Stomach smooth muscle (tissue), 2 donors: ENCODE data around the gene ERG28.
"Not testable (repeated sequence)": the region's sequence is repeated elsewhere in the genome, so short reads cannot be mapped to it uniquely, and the experiment has no call there.

Source experiments
- H3K27ac ChIP-seq: one replicate; pipeline ENCODE4 v1.7.0; 2013; ENCODE audit warnings: mild to moderate bottlenecking, low read length, inconsistent platforms
- H3K27me3 ChIP-seq, 2 donors: one replicate each; pipeline ENCODE4 v1.7.0; 2013; ENCODE audit warnings: low read length in 2 of 2; ENCODE audit not compliant: insufficient read depth in 2 of 2, control insufficient read depth in 1 of 2
- H3K36me3 ChIP-seq, 2 donors: one replicate each; pipeline ENCODE4 v1.7.0; 2013; ENCODE audit warnings: low read length in 2 of 2; ENCODE audit not compliant: control insufficient read depth in 2 of 2, insufficient read depth in 2 of 2
- H3K4me1 ChIP-seq: one replicate; pipeline ENCODE4 v1.7.0; 2013; ENCODE audit warnings: low read length; ENCODE audit not compliant: control insufficient read depth, insufficient read depth
- H3K4me3 ChIP-seq, 2 donors: one replicate each; pipeline ENCODE4 v1.7.0; 2013; ENCODE audit warnings: low read length in 2 of 2
- H3K9ac ChIP-seq, 2 donors: one replicate each; pipeline ENCODE4 v1.7.0; 2013; ENCODE audit warnings: low read length in 2 of 2, mild to moderate bottlenecking in 1 of 2
- H3K9me3 ChIP-seq, 2 donors: one replicate each; pipeline ENCODE4 v1.7.0; 2013; ENCODE audit warnings: low read length in 2 of 2; ENCODE audit not compliant: control insufficient read depth in 2 of 2
- donor health status: healthy.
- donor health status: Pancreatic carcinoma.

Gene ERG28

DNA sequence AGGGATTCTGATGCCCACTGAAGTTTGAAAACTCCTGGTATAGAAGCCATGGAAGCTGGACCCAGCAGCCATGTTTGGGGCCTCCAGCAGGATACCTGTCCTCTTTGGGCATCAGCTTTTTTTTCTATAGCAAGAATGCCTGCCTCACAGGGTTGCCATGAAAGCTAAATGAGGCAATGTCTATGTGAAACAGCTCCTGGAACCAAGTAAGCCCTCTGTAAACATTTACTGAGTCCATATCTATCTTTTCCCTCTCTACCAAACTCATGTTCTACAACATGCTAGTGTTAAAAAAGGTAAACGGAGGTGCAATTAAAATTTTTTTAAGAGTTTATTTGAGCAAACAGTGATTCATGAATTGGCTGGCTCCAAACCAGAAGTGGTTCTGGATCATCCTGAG lies 53.6 kb downstream of the ERG28 start:
- H3K9me3 ChIP-seq, result no peaks in the 10 kb centered on the region
- no peaks in the 10 kb centered on the region for H3K4me1 ChIP-seq
- no peak overlapping the region for H3K27ac ChIP-seq
- no peaks in the 10 kb centered on the region for H3K27me3 ChIP-seq
- no peaks in the 10 kb centered on the region for H3K36me3 ChIP-seq
- no peak overlapping the region for H3K4me3 ChIP-seq
- no peak overlapping the region for H3K9ac ChIP-seq

DNA sequence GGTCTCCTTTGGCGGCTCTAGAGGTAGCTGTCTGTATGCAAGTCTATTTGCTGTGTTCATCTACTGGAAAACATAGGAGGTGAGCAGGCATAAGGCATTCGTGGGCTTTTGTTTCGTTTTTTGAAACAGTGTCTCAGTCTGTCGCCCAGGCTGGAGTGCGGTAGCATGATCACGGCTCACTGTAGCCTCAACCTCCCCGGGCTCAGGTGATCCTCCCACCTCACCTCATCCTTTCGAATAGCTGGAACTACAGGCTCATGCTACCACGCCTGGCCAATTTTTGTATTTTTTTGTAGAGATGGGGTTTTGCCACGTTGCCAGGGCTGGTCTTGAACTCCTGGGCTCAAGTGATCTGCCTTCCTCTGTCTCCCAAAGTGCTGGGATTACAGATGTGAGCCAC lies 54.8 kb downstream of the ERG28 start:
- no peak overlapping the region for H3K9ac ChIP-seq
- H3K27ac ChIP-seq, result no peak overlapping the region
- H3K36me3 ChIP-seq, result no peaks in the 10 kb centered on the region
- H3K9me3 ChIP-seq, result no peaks in the 10 kb centered on the region
- no peaks in the 10 kb centered on the region for H3K4me1 ChIP-seq
- H3K27me3 ChIP-seq, result no peaks in the 10 kb centered on the region
- H3K4me3 ChIP-seq, result no peak overlapping the region

DNA sequence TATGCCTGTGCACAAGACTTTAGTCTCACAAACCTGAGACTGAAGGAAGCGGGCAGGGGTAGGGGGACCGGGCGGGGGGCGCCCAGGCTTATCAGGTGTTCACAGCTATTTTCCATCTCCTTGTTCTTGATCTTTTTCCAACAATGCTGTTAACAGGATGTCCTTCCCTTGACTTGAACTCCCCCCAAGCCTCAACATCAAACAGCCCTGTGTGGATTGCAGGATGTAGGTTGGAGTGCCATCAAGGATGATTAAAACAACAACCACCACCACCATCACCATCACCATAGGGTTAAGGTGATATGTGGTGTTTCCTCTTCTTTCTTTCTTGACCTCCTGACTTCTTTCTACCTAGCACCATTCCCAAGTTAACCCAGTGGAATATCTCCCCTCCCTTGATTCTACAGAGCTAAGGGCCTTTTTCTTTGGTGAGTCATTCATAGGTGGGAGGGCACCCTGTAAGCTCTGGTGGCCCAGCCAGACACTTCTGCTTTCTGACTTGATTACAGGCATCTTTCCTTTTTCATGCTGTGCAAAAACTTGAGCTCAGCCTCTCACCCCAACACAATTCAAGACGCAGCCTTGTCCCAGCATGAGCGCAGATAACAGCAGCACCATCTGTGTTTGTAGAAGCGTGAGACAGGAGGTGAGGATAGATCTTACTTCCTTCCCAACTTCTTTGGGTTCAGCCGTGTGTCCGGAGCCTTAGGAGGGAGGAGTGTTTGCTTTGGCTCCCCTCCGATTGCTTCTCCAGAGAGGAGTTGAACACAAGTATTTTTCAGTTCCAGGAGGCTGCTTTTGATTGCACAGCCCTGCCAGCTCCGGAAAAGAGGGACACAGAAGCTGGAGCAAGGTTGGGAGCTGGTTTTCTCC lies 55.5 kb downstream of the ERG28 start:
- no peaks in the 10 kb centered on the region for H3K36me3 ChIP-seq
- H3K4me1 ChIP-seq, result no peaks in the 10 kb centered on the region
- H3K27me3 ChIP-seq, result no peaks in the 10 kb centered on the region
- H3K27ac ChIP-seq, result no peak overlapping the region
- H3K4me3 ChIP-seq, result no peak overlapping the region
- H3K9me3 ChIP-seq, result no peaks in the 10 kb centered on the region
- no peak overlapping the region for H3K9ac ChIP-seq

DNA sequence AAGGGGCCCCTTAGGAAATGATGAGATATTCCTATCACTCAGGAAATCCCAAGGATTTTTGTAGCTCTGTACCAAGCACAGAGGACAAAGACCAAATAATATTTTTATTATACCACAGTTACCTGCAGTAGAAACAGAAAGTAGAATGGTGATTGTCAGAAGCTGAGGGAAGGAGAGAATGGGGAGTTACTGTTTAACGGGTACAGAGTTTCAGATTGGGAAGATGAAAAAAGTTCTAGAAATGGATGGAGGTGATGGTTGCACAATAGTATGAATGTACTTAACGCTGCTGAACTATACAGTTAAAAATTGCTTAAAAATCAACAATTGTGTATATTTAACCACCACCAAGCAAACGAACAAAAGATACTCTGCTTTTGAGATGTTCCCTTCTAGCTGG lies 58.2 kb downstream of the ERG28 start:
- no peaks in the 10 kb centered on the region for H3K4me1 ChIP-seq

DNA sequence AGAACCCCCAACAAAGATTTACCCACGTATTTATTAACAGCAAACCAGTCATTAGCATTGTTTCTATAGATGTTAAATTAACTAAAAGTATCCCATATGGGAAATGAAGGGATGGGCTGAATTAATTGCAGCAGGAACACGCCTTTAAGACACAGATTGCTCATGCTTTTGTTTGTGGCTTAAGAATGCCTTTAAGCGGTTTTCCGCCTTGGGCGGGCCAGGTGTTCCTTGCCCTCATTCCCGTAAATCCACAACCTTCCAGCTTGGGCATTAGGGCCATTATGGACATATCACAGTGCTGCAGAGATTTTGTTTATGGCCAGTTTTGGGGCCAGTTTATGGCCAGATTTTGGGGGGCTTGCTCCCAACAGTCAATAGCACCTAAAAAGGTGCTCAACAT lies 59.6 kb downstream of the ERG28 start:
- not testable (repeated sequence) for H3K9ac ChIP-seq, H3K27me3 ChIP-seq, H3K27ac ChIP-seq, H3K4me1 ChIP-seq, H3K9me3 ChIP-seq, H3K36me3 ChIP-seq, H3K4me3 ChIP-seq

More for the DNA sequence above, 58.2 kb downstream of the ERG28 start:
- H3K4me3 ChIP-seq, result no peak overlapping the region
- H3K36me3 ChIP-seq, result no peaks in the 10 kb centered on the region
- H3K27ac ChIP-seq, result no peak overlapping the region
- no peaks in the 10 kb centered on the region for H3K9me3 ChIP-seq
- H3K27me3 ChIP-seq, result no peaks in the 10 kb centered on the region
- H3K9ac ChIP-seq, result no peak overlapping the region

DNA sequence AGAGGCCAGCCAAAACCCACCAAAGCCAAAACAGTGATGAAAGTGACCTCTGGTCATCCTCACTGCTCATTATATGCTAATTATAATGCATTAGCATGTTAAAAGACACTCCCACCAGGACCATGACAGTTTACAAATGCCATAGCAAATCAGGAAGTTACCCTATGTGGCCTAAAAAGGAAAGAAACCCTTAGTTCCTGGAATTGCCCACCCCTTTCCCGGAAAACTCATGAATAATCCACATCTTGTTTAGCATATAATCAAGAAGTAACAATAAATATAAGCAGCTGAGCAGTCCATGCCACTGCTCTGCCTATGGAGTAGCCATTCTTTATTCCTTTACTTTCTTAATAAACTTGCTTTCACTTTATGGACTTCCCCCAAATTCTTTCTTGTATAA lies 60.6 kb downstream of the ERG28 start:
- not testable (repeated sequence) for H3K9ac ChIP-seq, H3K4me1 ChIP-seq, H3K4me3 ChIP-seq, H3K9me3 ChIP-seq, H3K27ac ChIP-seq, H3K27me3 ChIP-seq, H3K36me3 ChIP-seq
